GM12872 (cell line): ENCODE measurements around the gene ISL1.

Experiments used
- TF ChIP-seq, protein P1 (sequence below): IDR thresholded peaks from 3 replicates; pipeline ENCODE4 v1.5.1; 2011; ENCODE audit warnings: low read depth, mild to moderate bottlenecking, low read length, moderate library complexity; ENCODE audit not compliant: insufficient read depth

ISL1 gene

DNA sequence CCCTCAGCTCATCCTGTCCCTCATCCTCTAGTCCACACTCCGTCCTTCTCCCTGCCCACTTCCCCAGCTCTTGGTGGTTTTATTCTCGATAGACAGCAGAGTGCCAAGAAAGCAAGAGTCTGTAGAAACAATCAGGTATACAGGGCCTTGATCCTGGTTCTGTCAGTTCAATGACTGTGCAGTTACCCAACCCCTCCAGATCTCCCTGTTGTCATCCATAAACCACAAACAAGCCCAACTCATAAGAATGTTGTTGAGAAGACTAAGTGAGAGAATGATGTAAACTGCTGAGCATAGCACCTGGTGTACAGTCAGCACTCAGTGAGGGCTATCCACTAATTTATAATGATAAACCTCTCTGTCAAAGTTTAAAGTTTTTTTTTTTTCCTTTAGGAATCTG, 31.3 kb downstream of the ISL1 start:
- TF ChIP-seq, protein P1, sequence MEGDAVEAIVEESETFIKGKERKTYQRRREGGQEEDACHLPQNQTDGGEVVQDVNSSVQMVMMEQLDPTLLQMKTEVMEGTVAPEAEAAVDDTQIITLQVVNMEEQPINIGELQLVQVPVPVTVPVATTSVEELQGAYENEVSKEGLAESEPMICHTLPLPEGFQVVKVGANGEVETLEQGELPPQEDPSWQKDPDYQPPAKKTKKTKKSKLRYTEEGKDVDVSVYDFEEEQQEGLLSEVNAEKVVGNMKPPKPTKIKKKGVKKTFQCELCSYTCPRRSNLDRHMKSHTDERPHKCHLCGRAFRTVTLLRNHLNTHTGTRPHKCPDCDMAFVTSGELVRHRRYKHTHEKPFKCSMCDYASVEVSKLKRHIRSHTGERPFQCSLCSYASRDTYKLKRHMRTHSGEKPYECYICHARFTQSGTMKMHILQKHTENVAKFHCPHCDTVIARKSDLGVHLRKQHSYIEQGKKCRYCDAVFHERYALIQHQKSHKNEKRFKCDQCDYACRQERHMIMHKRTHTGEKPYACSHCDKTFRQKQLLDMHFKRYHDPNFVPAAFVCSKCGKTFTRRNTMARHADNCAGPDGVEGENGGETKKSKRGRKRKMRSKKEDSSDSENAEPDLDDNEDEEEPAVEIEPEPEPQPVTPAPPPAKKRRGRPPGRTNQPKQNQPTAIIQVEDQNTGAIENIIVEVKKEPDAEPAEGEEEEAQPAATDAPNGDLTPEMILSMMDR: no peak

DNA sequence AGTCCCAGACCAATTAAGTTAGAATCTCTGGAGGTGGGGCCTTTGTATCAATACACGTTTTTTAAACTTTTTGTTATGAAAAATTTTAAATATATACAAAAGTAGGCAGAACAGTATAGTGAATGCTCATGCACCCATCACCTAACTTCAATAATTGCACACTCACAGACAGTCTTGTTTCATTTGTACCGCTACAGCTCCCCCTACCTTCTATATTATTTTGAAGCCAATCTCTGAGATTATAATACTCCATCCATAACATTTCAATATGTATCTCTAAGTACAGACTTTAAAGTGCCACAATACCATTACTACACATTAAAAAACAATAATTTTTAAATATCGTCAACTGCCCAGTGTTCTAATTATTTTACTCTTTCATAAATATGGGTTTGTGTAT, 32.9 kb downstream of the ISL1 start:
- TF ChIP-seq, protein P1: no peak

DNA sequence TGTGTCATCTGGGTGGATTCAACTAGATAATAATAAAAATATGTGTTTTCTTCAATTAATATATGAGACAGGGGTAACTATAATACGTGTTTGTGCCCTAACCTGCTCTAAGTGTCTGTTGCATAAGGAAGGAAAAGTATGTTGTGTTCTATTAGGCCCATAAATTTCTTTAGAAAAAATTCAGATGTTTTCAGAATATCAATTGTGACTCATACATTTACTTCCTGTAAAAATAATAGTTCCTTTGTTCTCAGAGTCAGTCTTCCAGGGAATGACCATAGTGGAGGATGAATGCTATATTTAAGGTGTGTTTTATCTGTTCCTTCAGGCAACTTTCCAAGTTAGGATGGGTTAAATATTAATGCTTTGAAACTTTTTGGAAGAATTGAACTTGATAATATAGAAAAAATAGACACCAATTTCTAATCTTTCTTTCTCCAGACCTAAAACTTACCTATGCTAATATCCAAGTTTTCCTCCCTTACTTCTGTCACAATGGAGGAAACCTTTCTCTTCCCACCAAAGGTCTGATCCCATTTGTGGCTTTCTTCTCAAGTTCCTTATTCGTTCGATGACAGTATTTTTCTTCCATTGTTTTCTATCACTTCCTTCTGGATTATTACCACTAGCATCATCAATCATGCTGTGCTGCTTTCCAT, 49.9 kb downstream of the ISL1 start:
- TF ChIP-seq, protein P1: no peak

DNA sequence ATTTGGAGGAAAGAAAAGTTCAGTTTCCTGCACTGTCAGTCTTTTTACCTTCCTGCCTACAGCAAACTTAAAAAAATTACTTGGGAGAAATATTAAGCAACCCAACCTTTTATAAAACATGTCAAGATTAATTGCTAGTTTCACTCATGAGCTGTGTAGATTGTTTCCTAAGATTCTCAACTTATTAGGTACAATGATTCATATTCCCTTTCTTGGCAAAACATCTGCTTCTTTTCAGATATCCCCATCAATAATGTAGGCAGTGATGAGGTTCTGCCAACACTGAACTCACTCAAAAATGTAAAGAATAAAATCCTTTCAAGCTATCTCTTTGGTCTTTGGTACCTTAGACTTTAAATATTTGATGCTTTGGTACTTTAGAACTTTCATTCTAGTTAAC, 56.0 kb downstream of the ISL1 start:
- TF ChIP-seq, protein P1: no peak
